GM23248 (cell line): ENCODE data around the gene FZD4.
"Not testable (repeated sequence)": the region's sequence is repeated elsewhere in the genome, so short reads cannot be mapped to it uniquely, and the experiment has no call there.

Experiments used
- EZH2 ChIP-seq: fragments of 200-600 bp; sonication (generic); IDR thresholded peaks from 2 replicates; pipeline ENCODE4 v1.6.1; 2018; ENCODE audit warnings: antibody characterized with exemption, mild to moderate bottlenecking; ENCODE audit not compliant: insufficient read depth, poor library complexity, severe bottlenecking
- EZH2phosphoT487 ChIP-seq: fragments of 200-600 bp; sonication (generic); IDR thresholded peaks from 2 replicates; pipeline ENCODE4 v1.6.1; 2018; ENCODE audit warnings: antibody characterized with exemption, moderate library complexity, mild to moderate bottlenecking, low read depth; ENCODE audit not compliant: insufficient read depth

DNA sequence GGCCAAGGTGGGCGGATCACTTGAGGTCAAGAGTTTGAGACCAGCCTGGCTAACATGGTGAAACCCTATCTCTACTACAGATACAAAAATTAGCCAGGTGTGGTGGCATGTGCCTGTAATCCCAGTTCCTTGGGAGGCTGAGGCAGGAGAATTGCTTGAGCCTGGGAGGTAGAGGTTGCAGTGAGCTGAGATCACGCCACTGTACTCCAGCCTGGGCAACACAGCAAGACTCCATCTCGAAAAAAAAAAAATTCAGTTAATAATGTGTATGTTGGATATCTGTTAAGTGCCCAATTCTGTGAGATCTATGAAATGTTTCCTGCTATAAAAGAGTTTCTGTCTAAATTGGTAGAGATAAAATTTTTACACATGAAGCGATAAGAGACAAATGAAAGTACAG is 37.1 kb upstream of the FZD4 start:
- TF ChIP-seq EZH2, EZH2phosphoT487: not testable (repeated sequence)
